ENCODE data around the gene NRCAM. TPM values are rescaled to one million over a fixed set of nuclear protein-coding genes. Genes with fewer than 3 reads are reported as not detected.
"Not testable (repeated sequence)": the region's sequence is repeated elsewhere in the genome, so short reads cannot be mapped to it uniquely, and the experiment has no call there.

The NRCAM gene
- total RNA-seq, 5 donors from 2014 or later (not counting 1 experiment from before 2014, with no cell fraction given) = 3.1 to 10.7 (median 5.0) TPM

GRCh38 chr7:108282427-108282996 is 173.7 kb downstream of the NRCAM start:
- Histone ChIP-seq H3K36me3 (ENCODE audit: control insufficient read depth in 2 of 2, extremely low read depth in 1 of 2, insufficient read depth in 1 of 2, low read length in 1 of 2) (no peaks in the 10 kb centered on the region), H3K27me3 (replicated peaks in 1 of 2; ENCODE audit: control insufficient read depth in 2 of 2, extremely low read depth in 1 of 2, insufficient read depth in 2 of 2, low read length in 1 of 2) (peaks cover 0 to 5% of the 10 kb centered on the region in 2 experiments), H3K27ac (ENCODE audit: low read length) (no peak overlapping the region), H3K9me3 (no peaks in the 10 kb centered on the region), H3K4me3 (ENCODE audit: control insufficient read depth in 1 of 2, extremely low read depth in 1 of 2, low read length in 1 of 2) (no peak overlapping the region), H3K4me1 (ENCODE audit: control insufficient read depth in 1 of 2, extremely low read depth in 1 of 2, insufficient read depth in 2 of 2, low read length in 2 of 2) (no peaks in the 10 kb centered on the region)
- no CpG with 5 or more reads among the region's 4 CpGs for WGBS (ENCODE audit: insufficient coverage)
- Mint-ChIP-seq H3K4me3 (no peak overlapping the region), H3K9me3 (peaks cover under 1 to 4% (median 2%) of the 10 kb centered on the region in 3 donors), H3K4me1 (peaks cover 0 to 5% (median 0%) of the 10 kb centered on the region in 3 donors), H3K36me3 (no peaks in the 10 kb centered on the region), H3K27ac (no peak overlapping the region), H3K27me3 (peaks cover 7 to 18% of the 10 kb centered on the region in 2 donors)
- ATAC-seq (replicated peaks in 1 of 4) = no peak
- POLR2A ChIA-PET = no interaction called here
- CTCF ChIA-PET = no interaction called here
- no peak for DNase-seq

- peaks cover 0 to 5% (median 0%) of the 10 kb centered on the region in 3 donors for H3K4me1 Mint-ChIP-seq
- ATAC-seq (replicated peaks in 1 of 4) = no peak
- Histone ChIP-seq H3K27ac (ENCODE audit: low read length) (no peak overlapping the region), H3K36me3 (ENCODE audit: control insufficient read depth in 2 of 2, extremely low read depth in 1 of 2, insufficient read depth in 1 of 2, low read length in 1 of 2) (no peaks in the 10 kb centered on the region), H3K27me3 (replicated peaks in 1 of 2; ENCODE audit: control insufficient read depth in 2 of 2, extremely low read depth in 1 of 2, insufficient read depth in 2 of 2, low read length in 1 of 2) (peaks cover 0 to 5% of the 10 kb centered on the region in 2 experiments), H3K9me3 (no peaks in the 10 kb centered on the region), H3K4me1 (ENCODE audit: control insufficient read depth in 1 of 2, extremely low read depth in 1 of 2, insufficient read depth in 2 of 2, low read length in 2 of 2) (no peaks in the 10 kb centered on the region), H3K4me3 (ENCODE audit: control insufficient read depth in 1 of 2, extremely low read depth in 1 of 2, low read length in 1 of 2) (no peak overlapping the region)
- POLR2A ChIA-PET = no interaction called here
- H3K27ac Mint-ChIP-seq = no peak overlapping the region
- WGBS (ENCODE audit: insufficient coverage) = no CpG with 5 or more reads among the region's 3 CpGs
- DNase-seq = no peak
- no peak overlapping the region for H3K4me3 Mint-ChIP-seq
- no peaks in the 10 kb centered on the region for H3K36me3 Mint-ChIP-seq
- H3K9me3 Mint-ChIP-seq = peaks cover 0 to 6% (median 5%) of the 10 kb centered on the region in 3 donors
- H3K27me3 Mint-ChIP-seq = peaks cover 7 to 11% of the 10 kb centered on the region in 2 donors
- CTCF ChIA-PET = no interaction called here
Observed at GRCh38 chr7:108280136-108280535, 176.1 kb downstream of the NRCAM start.

GRCh38 chr7:108278776-108279175 is 177.5 kb downstream of the NRCAM start:
- Mint-ChIP-seq H3K4me1 (no peaks in the 10 kb centered on the region), H3K27ac (no peak overlapping the region), H3K4me3 (no peak overlapping the region), H3K36me3 (no peaks in the 10 kb centered on the region), H3K9me3 (peaks cover 0 to 9% (median 5%) of the 10 kb centered on the region in 3 donors), H3K27me3 (peaks cover 7 to 8% of the 10 kb centered on the region in 2 donors)
- no peak for ATAC-seq (replicated peaks in 1 of 4)
- ChIA-PET POLR2A (no interaction called here), CTCF (no interaction called here)
- Histone ChIP-seq H3K27me3 (replicated peaks in 1 of 2; ENCODE audit: control insufficient read depth in 2 of 2, extremely low read depth in 1 of 2, insufficient read depth in 2 of 2, low read length in 1 of 2) (peaks cover 0 to 5% of the 10 kb centered on the region in 2 experiments), H3K9me3 (no peaks in the 10 kb centered on the region), H3K4me3 (ENCODE audit: control insufficient read depth in 1 of 2, extremely low read depth in 1 of 2, low read length in 1 of 2) (no peak overlapping the region), H3K36me3 (ENCODE audit: control insufficient read depth in 2 of 2, extremely low read depth in 1 of 2, insufficient read depth in 1 of 2, low read length in 1 of 2) (no peaks in the 10 kb centered on the region), H3K27ac (ENCODE audit: low read length) (no peak overlapping the region), H3K4me1 (ENCODE audit: control insufficient read depth in 1 of 2, extremely low read depth in 1 of 2, insufficient read depth in 2 of 2, low read length in 2 of 2) (no peaks in the 10 kb centered on the region)
- DNase-seq = no peak
- WGBS (ENCODE audit: insufficient coverage) = 92% methylated on average over 2 of the region's 5 CpGs

DNA sequence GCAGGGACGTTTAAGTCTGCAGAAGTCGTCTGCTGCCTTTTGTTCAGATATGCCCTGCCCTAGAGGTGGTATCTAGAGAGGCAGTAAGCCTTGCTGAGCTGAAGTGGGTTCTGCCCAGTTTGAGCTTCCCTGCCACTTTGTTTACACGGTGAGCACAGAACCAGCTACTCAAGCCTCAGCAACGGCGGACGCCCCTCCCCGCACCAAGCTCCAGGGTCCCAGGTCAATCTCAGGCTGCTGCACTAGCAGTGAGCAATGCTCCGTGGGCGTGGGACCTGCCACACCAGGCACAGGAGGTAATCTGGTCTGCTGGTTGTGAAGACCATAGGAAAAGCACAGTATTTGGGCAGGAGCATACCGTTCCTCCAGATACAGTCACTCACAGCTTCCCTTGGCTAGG is 178.0 kb downstream of the NRCAM start:
- peaks cover 0 to 9% (median 5%) of the 10 kb centered on the region in 3 donors for H3K9me3 Mint-ChIP-seq
- WGBS (ENCODE audit: insufficient coverage) = 88% methylated on average over 6 of the region's 10 CpGs
- Histone ChIP-seq H3K27me3 (replicated peaks in 1 of 2; ENCODE audit: control insufficient read depth in 2 of 2, extremely low read depth in 1 of 2, insufficient read depth in 2 of 2, low read length in 1 of 2) (peaks cover 0 to 5% of the 10 kb centered on the region in 2 experiments), H3K4me3 (ENCODE audit: control insufficient read depth in 1 of 2, extremely low read depth in 1 of 2, low read length in 1 of 2) (no peak overlapping the region), H3K36me3 (ENCODE audit: control insufficient read depth in 2 of 2, extremely low read depth in 1 of 2, insufficient read depth in 1 of 2, low read length in 1 of 2) (no peaks in the 10 kb centered on the region), H3K9me3 (no peaks in the 10 kb centered on the region), H3K27ac (ENCODE audit: low read length) (no peak overlapping the region), H3K4me1 (ENCODE audit: control insufficient read depth in 1 of 2, extremely low read depth in 1 of 2, insufficient read depth in 2 of 2, low read length in 2 of 2) (no peaks in the 10 kb centered on the region)
- CTCF ChIA-PET = no interaction called here
- ATAC-seq (replicated peaks in 1 of 4) (no peak), DNase-seq (no peak)
- H3K4me3 Mint-ChIP-seq = no peak overlapping the region
- no peaks in the 10 kb centered on the region for H3K4me1 Mint-ChIP-seq
- H3K27ac Mint-ChIP-seq = no peak overlapping the region
- H3K27me3 Mint-ChIP-seq = peaks cover 7 to 8% of the 10 kb centered on the region in 2 donors
- POLR2A ChIA-PET = no interaction called here
- no peaks in the 10 kb centered on the region for H3K36me3 Mint-ChIP-seq

GRCh38 chr7:108274447-108274846 is 181.8 kb downstream of the NRCAM start:
- H3K27ac ChIP-seq (ENCODE audit: low read length); H3K9me3 Mint-ChIP-seq; H3K9me3 ChIP-seq; H3K4me1 ChIP-seq (ENCODE audit: control insufficient read depth in 1 of 2, extremely low read depth in 1 of 2, insufficient read depth in 2 of 2, low read length in 2 of 2); H3K36me3 ChIP-seq (ENCODE audit: control insufficient read depth in 2 of 2, extremely low read depth in 1 of 2, insufficient read depth in 1 of 2, low read length in 1 of 2); H3K27me3 Mint-ChIP-seq; H3K4me1 Mint-ChIP-seq; H3K36me3 Mint-ChIP-seq; H3K27ac Mint-ChIP-seq; ATAC-seq (replicated peaks in 1 of 4); H3K4me3 ChIP-seq (ENCODE audit: control insufficient read depth in 1 of 2, extremely low read depth in 1 of 2, low read length in 1 of 2); POLR2A ChIA-PET; H3K27me3 ChIP-seq (replicated peaks in 1 of 2; ENCODE audit: control insufficient read depth in 2 of 2, extremely low read depth in 1 of 2, insufficient read depth in 2 of 2, low read length in 1 of 2); H3K4me3 Mint-ChIP-seq; CTCF ChIA-PET; DNase-seq: not testable (repeated sequence)
- no CpG with 5 or more reads among the region's 5 CpGs for WGBS (ENCODE audit: insufficient coverage)

DNA sequence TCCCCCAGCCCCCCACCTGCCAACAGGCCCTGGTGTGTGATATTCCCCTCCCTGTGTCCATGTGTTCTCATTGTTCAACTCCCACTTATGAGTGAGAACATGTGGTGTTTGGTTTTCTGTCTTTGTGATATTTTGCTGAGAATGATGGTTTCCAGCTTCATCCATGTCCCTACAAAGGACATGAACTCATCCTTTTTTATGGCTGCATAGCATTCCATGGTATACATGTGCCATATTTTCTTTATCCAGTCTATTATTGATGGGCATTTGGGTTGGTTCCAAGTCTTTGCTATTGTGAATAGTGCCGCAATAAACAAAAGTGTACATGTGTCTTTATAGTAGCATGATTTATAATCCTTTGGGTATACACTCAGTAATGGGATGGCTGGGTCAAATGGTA is 183.3 kb downstream of the NRCAM start:
- no CpG with 5 or more reads among the region's 1 CpG for WGBS (ENCODE audit: insufficient coverage)
- H3K4me1 ChIP-seq (ENCODE audit: control insufficient read depth in 1 of 2, extremely low read depth in 1 of 2, insufficient read depth in 2 of 2, low read length in 2 of 2); H3K4me3 ChIP-seq (ENCODE audit: control insufficient read depth in 1 of 2, extremely low read depth in 1 of 2, low read length in 1 of 2); DNase-seq; H3K36me3 Mint-ChIP-seq; H3K36me3 ChIP-seq (ENCODE audit: control insufficient read depth in 2 of 2, extremely low read depth in 1 of 2, insufficient read depth in 1 of 2, low read length in 1 of 2); POLR2A ChIA-PET; H3K4me1 Mint-ChIP-seq; CTCF ChIA-PET; H3K27me3 Mint-ChIP-seq; H3K9me3 ChIP-seq; H3K27ac ChIP-seq (ENCODE audit: low read length); H3K27me3 ChIP-seq (replicated peaks in 1 of 2; ENCODE audit: control insufficient read depth in 2 of 2, extremely low read depth in 1 of 2, insufficient read depth in 2 of 2, low read length in 1 of 2); H3K9me3 Mint-ChIP-seq; H3K4me3 Mint-ChIP-seq; ATAC-seq (replicated peaks in 1 of 4); H3K27ac Mint-ChIP-seq: not testable (repeated sequence)

Data from T-cell (primary cell).